DMS 273 treated with DMSO at 0.1 percent for 48 hours (cell line): ENCODE data around the gene PNPO.
A peak's percentile ranks its signal among the peaks of the same experiment; 100 is the strongest.

Source experiments
- DNase-seq: peaks from one replicate; lab custom pipeline; 2025; lab: John Stamatoyannopoulos, UW

PNPO gene

GRCh38 chr17:47949946-47950345 is 8.6 kb downstream of the PNPO start:
- no peak for DNase-seq

- no peak for DNase-seq
Observed at GRCh38 chr17:47950448-47950847, 9.1 kb downstream of the PNPO start.

GRCh38 chr17:47952171-47953021 is 11.0 kb downstream of the PNPO start:
- no peak for DNase-seq

GRCh38 chr17:47953909-47954308 is 12.5 kb downstream of the PNPO start:
- DNase-seq = no peak

GRCh38 chr17:47955497-47956461 is 14.4 kb downstream of the PNPO start:
- DNase-seq = no peak

GRCh38 chr17:47956791-47957590 is 15.6 kb downstream of the PNPO start:
- DNase-seq = no peak

GRCh38 chr17:47957591-47958490 is 16.5 kb downstream of the PNPO start, which contains the start of gene PRR15L:
Gene PRR15L (minus strand): TSS chr17:47957883. CDS start chr17:47953234, 4,649 bp downstream.
- DNase-seq = no peak

- DNase-seq = no peak
Observed at GRCh38 chr17:47959825-47960655, 18.7 kb downstream of the PNPO start.

- DNase-seq = no peak
Observed at GRCh38 chr17:47961406-47961805, 20.0 kb downstream of the PNPO start.

- DNase-seq = no peak
Observed at GRCh38 chr17:47962901-47963300, 21.5 kb downstream of the PNPO start.

GRCh38 chr17:47964856-47965255 is 23.5 kb downstream of the PNPO start:
- no peak for DNase-seq

- DNase-seq = no peak
Observed at GRCh38 chr17:47966079-47966519, 24.7 kb downstream of the PNPO start.

- no peak for DNase-seq
Observed at GRCh38 chr17:47967607-47968252, 26.4 kb downstream of the PNPO start.

GRCh38 chr17:47968836-47969235 is 27.5 kb downstream of the PNPO start:
- DNase-seq = no peak

GRCh38 chr17:47969930-47970724 is 28.8 kb downstream of the PNPO start:
- no peak for DNase-seq

GRCh38 chr17:47970725-47971499 is 29.5 kb downstream of the PNPO start, which contains the start of gene CDK5RAP3:
Gene CDK5RAP3 (plus strand): TSS chr17:47971113. CDS start chr17:47971147, 34 bp downstream.
- peak; percentile 99 for DNase-seq

- peak; percentile 56 for DNase-seq
Observed at GRCh38 chr17:47973541-47973940, 32.2 kb downstream of the PNPO start.
